ENCODE results near the gene EPS15. TPM values are rescaled to one million over a fixed set of nuclear protein-coding genes. Genes with fewer than 3 reads are reported as not detected.

EPS15 gene
- polyA plus RNA-seq, 1 donor from 2014 or later = 70.2 TPM

DNA sequence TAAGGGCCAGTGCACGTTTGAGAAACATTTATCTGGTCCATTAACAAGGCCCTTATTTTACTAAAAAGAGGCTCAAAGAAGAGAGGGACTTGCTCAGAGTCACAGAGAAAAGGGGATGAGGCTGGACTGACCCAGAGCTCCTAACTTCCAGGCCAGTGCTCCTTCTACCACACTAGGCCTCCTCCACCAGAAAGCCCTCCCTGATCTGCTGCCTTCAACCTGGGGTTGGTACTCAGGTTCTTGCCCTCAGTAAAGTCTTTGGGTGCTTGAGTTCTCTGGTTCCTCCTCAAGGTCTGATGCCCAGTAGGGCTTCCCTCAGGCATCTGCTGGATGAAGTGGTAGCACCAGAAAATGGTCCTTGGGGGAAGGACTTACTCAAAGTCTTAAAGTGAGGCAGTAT, 214.7 kb downstream of the EPS15 start:
- peaks cover 4% of the 10 kb centered on the region for H3K27me3 Mint-ChIP-seq
- H3K27ac Mint-ChIP-seq = peak overlapping the region in 1 of 3 donors; percentile 46
- H3K36me3 Mint-ChIP-seq = no peaks in the 10 kb centered on the region
- no peaks in the 10 kb centered on the region for H3K9me3 Mint-ChIP-seq
- peaks cover 2 to 4% (median 3%) of the 10 kb centered on the region in 3 donors for H3K4me1 Mint-ChIP-seq
- peak overlapping the region in 1 of 4 donors; percentile 22 for H3K4me3 Mint-ChIP-seq

Other genes with a start within 250 kb of the EPS15 start
- gene TTC39A, start 188.7 kb downstream of the EPS15 start, polyA plus RNA-seq = not detected
- 54.8 TPM for gene OSBPL9, start 97.8 kb upstream of the EPS15 start, polyA plus RNA-seq